Renal cortical epithelial cell (primary cell): ENCODE data around the gene HS3ST2. TPM values are rescaled to one million over a fixed set of nuclear protein-coding genes. Genes with fewer than 3 reads are reported as not detected.
"Not testable (repeated sequence)": the region's sequence is repeated elsewhere in the genome, so short reads cannot be mapped to it uniquely, and the experiment has no call there.

Source experiments
- DNase-seq: peaks from one replicate; pipeline ENCODE4 v3.0.0-alpha.2; 2011; ENCODE audit warnings: low read depth
- total RNA-seq: library from RNA; depleted of rRNA; stranded (reverse); fragments of >200 nt; gene quantifications from 2 replicates; pipeline ENCODE4 v1.2.3, GENCODE V29; 2014

HS3ST2 gene
- total RNA-seq, 1 donor from 2014 or later = not detected

GRCh38 chr16:22813223-22813947 lies 577 bp upstream of the HS3ST2 start:
- no peak for DNase-seq

- no peak for DNase-seq
Observed at GRCh38 chr16:22814711-22815105, 746 bp downstream of the HS3ST2 start.

- DNase-seq = peak; percentile 31
Observed at GRCh38 chr16:22815863-22816262, 1.9 kb downstream of the HS3ST2 start.

GRCh38 chr16:22816475-22816874 lies 2.5 kb downstream of the HS3ST2 start:
- peak; percentile 67 for DNase-seq

GRCh38 chr16:22818736-22819135 lies 4.8 kb downstream of the HS3ST2 start:
- not testable (repeated sequence) for DNase-seq

GRCh38 chr16:22838681-22839080 lies 24.7 kb downstream of the HS3ST2 start:
- DNase-seq = no peak

GRCh38 chr16:22842031-22842430 lies 28.1 kb downstream of the HS3ST2 start:
- not testable (repeated sequence) for DNase-seq

GRCh38 chr16:22843122-22843521 lies 29.2 kb downstream of the HS3ST2 start:
- DNase-seq = no peak

GRCh38 chr16:22843856-22844255 lies 29.9 kb downstream of the HS3ST2 start:
- DNase-seq = no peak

- no peak for DNase-seq
Observed at GRCh38 chr16:22844416-22844815, 30.5 kb downstream of the HS3ST2 start.

- DNase-seq = no peak
Observed at GRCh38 chr16:22847100-22847499, 33.1 kb downstream of the HS3ST2 start.

GRCh38 chr16:22847690-22848089 lies 33.7 kb downstream of the HS3ST2 start:
- DNase-seq = no peak

- DNase-seq = peak; percentile 1
Observed at GRCh38 chr16:22848451-22848850, 34.5 kb downstream of the HS3ST2 start.

- no peak for DNase-seq
Observed at GRCh38 chr16:22849517-22849916, 35.6 kb downstream of the HS3ST2 start.

GRCh38 chr16:22855231-22855630 lies 41.3 kb downstream of the HS3ST2 start:
- no peak for DNase-seq

- no peak for DNase-seq
Observed at GRCh38 chr16:22857296-22858025, 43.5 kb downstream of the HS3ST2 start.

- DNase-seq = no peak
Observed at GRCh38 chr16:22859925-22860324, 46.0 kb downstream of the HS3ST2 start.

GRCh38 chr16:22861580-22861979 lies 47.6 kb downstream of the HS3ST2 start:
- no peak for DNase-seq

GRCh38 chr16:22862046-22862445 lies 48.1 kb downstream of the HS3ST2 start:
- no peak for DNase-seq

- no peak for DNase-seq
Observed at GRCh38 chr16:22864375-22864774, 50.4 kb downstream of the HS3ST2 start.

GRCh38 chr16:22868593-22869224 lies 54.7 kb downstream of the HS3ST2 start:
- DNase-seq = no peak

- no peak for DNase-seq
Observed at GRCh38 chr16:22871861-22872260, 57.9 kb downstream of the HS3ST2 start.

GRCh38 chr16:22874394-22874793 lies 60.4 kb downstream of the HS3ST2 start:
- DNase-seq = no peak
